Tongue (tissue), 2 donors: ENCODE results near the gene NKD2. TPM values are rescaled to one million over a fixed set of nuclear protein-coding genes. Genes with fewer than 3 reads are reported as not detected.
"Not testable (repeated sequence)": the region's sequence is repeated elsewhere in the genome, so short reads cannot be mapped to it uniquely, and the experiment has no call there.

Experiments used
- DNase-seq: peaks from one replicate; pipeline ENCODE4 v3.0.0-alpha.2; 2015
- total RNA-seq: library from RNA; depleted of rRNA; stranded (reverse); fragments of >200 nt; gene quantifications from one replicate; pipeline ENCODE4 v1.2.3, GENCODE V29; 2014

NKD2 gene
- total RNA-seq, 1 donor from 2014 or later, result 7.3 TPM

GRCh38 chr5:1013948-1014301 is 5.3 kb downstream of the NKD2 start:
- DNase-seq, result no peak

- DNase-seq, result no peak
These were observed 5.7 kb downstream of the NKD2 start for GRCh38 chr5:1014346-1014745.

- no peak for DNase-seq
These were observed 6.2 kb downstream of the NKD2 start for GRCh38 chr5:1014781-1015221.

GRCh38 chr5:1015507-1015906 is 6.9 kb downstream of the NKD2 start:
- no peak for DNase-seq

- peak; percentile 61 for DNase-seq
These were observed 7.4 kb downstream of the NKD2 start for GRCh38 chr5:1016036-1016435.

- DNase-seq, result no peak
These were observed 7.9 kb downstream of the NKD2 start for GRCh38 chr5:1016476-1016875.

GRCh38 chr5:1017056-1017455 is 8.5 kb downstream of the NKD2 start:
- DNase-seq, result no peak

- no peak for DNase-seq
These were observed 9.3 kb downstream of the NKD2 start for GRCh38 chr5:1017691-1018455.

GRCh38 chr5:1018596-1018995 is 10.0 kb downstream of the NKD2 start:
- no peak for DNase-seq

- no peak for DNase-seq
These were observed 10.7 kb downstream of the NKD2 start for GRCh38 chr5:1019001-1019905.

- no peak for DNase-seq
These were observed 11.9 kb downstream of the NKD2 start for GRCh38 chr5:1020452-1020961.

GRCh38 chr5:1021136-1021968 is 12.8 kb downstream of the NKD2 start:
- DNase-seq, result peak; percentile 80

GRCh38 chr5:1021969-1022336 is 13.4 kb downstream of the NKD2 start:
- DNase-seq, result not testable (repeated sequence)

- no peak for DNase-seq
These were observed 18.4 kb downstream of the NKD2 start for GRCh38 chr5:1026700-1027621.

GRCh38 chr5:1027631-1028441 is 19.2 kb downstream of the NKD2 start:
- no peak for DNase-seq

GRCh38 chr5:1028481-1029281 is 20.1 kb downstream of the NKD2 start:
- DNase-seq, result no peak

- DNase-seq, result peak; percentile 49
These were observed 20.8 kb downstream of the NKD2 start for GRCh38 chr5:1029282-1029944.

GRCh38 chr5:1029945-1030625 is 21.5 kb downstream of the NKD2 start:
- no peak for DNase-seq
